Measurements from ENCODE around the gene SF3B2. TPM values are rescaled to one million over a fixed set of nuclear protein-coding genes. Genes with fewer than 3 reads are reported as not detected.

SF3B2 gene
- polyA plus RNA-seq, 2 of the 4 experiments (the other 2 are of a cell fraction): 108 to 182 TPM

- Histone ChIP-seq H3K4me3 (no peak overlapping the region), H3K4me2 (no peak overlapping the region), H3K27ac (no peak overlapping the region), H3K4me1 (peaks cover 9% of the 10 kb centered on the region; the same call in 1 of the 3 replicates), H3K9me3 (peaks cover under 1% of the 10 kb centered on the region; the same call in 2 of the 3 replicates)
- ATAC-seq (no peak), DNase-seq (ENCODE audit: low read depth in 1 of 2, low spot score in 1 of 2) (no peak), FAIRE-seq (no peak)
- ChIA-PET CTCF (interaction anchor here (0.5 to 15.8 kb wide), 7 partner anchors 9 to 242 kb away, joined by 3 to 188 read pairs (median 4); partner anchors contain the start of genes CATSPER1 and SF3B2), POLR2A (no interaction called here)
- TF ChIP-seq CEBPB (IDR thresholded peaks at IDR 0.05): no peak
- TF ChIP-seq ZFP36 (IDR thresholded peaks at IDR 0.05; ENCODE audit: borderline replicate concordance, partially characterized antibody): no peak
- TF ChIP-seq NPAS2 (CRISPR knock-in tag; IDR thresholded peaks at IDR 0.05; ENCODE audit: borderline replicate concordance): no peak
- no peak for TF ChIP-seq MYC (IDR thresholded peaks at IDR 0.05; ENCODE audit: borderline replicate concordance, low read length)
- no peak for TF ChIP-seq MAFK (IDR thresholded peaks at IDR 0.05; ENCODE audit: partially characterized antibody)
- no peak for TF ChIP-seq HOXA7 (CRISPR knock-in tag; IDR thresholded peaks at IDR 0.05)
- no peak for TF ChIP-seq POLR2A (IDR thresholded peaks at IDR 0.05; ENCODE audit: low read length)
- TF ChIP-seq CBX2 (IDR thresholded peaks at IDR 0.05; ENCODE audit: borderline replicate concordance, low read depth): no peak
- TF ChIP-seq HMGXB4 (CRISPR knock-in tag; IDR thresholded peaks at IDR 0.05; ENCODE audit: borderline replicate concordance): no peak
- no peak for TF ChIP-seq HES2 (IDR thresholded peaks at IDR 0.05)
- TF ChIP-seq EP300 (IDR thresholded peaks at IDR 0.05): no peak
- no peak for TF ChIP-seq RNF2 (IDR thresholded peaks at IDR 0.05; ENCODE audit: borderline replicate concordance, low read depth)
- TF ChIP-seq RAD21 (conservative IDR thresholded peaks at IDR 0.05 in 1 of 2, IDR thresholded peaks at IDR 0.05 in 1 of 2): no peak
- TF ChIP-seq NFE2L2 (conservative IDR thresholded peaks at IDR 0.05; ENCODE audit: low read length): no peak
- TF ChIP-seq FOSL2 (IDR thresholded peaks at IDR 0.05): no peak
- no peak for TF ChIP-seq FOSL2 (CRISPR knock-in tag; IDR thresholded peaks at IDR 0.05)
- TF ChIP-seq REST (IDR thresholded peaks at IDR 0.05): no peak
- TF ChIP-seq GATA3 (IDR thresholded peaks at IDR 0.05; ENCODE audit: borderline replicate concordance): no peak
- no peak for TF ChIP-seq PBX3 (IDR thresholded peaks at IDR 0.05)
- 94% methylated on average over 56 of the region's 81 CpGs for WGBS (ENCODE audit: missing lambda C conversion rate)
Observed at GRCh38 chr11:66042227-66042995, 9.8 kb upstream of the SF3B2 start.

Data from A549 (cell line).